Epithelial cell of esophagus (primary cell): ENCODE results near the gene NTM.
"Not testable (repeated sequence)": the region's sequence is repeated elsewhere in the genome, so short reads cannot be mapped to it uniquely, and the experiment has no call there.

Experiments
- DNase-seq: peaks from one replicate; pipeline ENCODE4 v3.0.0; 2010; ENCODE audit warnings: low read depth
- H3K4me3 ChIP-seq: 2 replicates; pipeline ENCODE4 v1.5.1; 2011; ENCODE audit warnings: mild to moderate bottlenecking, low read length, control low read depth
- CTCF ChIP-seq: IDR thresholded peaks from 2 replicates; pipeline ENCODE4 v1.5.1; 2011; ENCODE audit warnings: low read depth, mild to moderate bottlenecking, low read length, control low read depth, inconsistent platforms; ENCODE audit not compliant: insufficient read depth; ENCODE audit errors: missing control alignments

Gene NTM

DNA sequence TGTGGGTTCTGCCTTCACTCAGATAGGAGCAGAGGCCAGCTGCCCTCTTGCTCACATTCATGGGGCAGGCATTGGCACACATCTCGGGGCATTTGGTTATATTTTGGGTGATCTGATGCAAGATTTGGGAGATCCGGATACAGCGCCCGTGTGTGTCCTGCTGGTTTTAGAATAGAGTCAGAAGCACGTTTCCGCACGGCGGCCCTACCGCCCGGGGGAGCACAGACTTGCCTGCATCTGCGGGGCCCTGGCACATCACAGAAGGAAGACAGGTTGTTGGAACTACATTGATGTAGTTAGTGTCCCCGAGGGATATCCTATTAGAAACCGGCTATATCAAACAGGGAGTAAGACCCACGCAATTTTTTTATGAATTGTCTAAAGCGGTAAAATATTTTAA is 982.8 kb downstream of the NTM start:
- no peak overlapping the region for H3K4me3 ChIP-seq
- TF ChIP-seq CTCF, result no peak
- no peak for DNase-seq

- no peak for DNase-seq
- no peak for TF ChIP-seq CTCF
- H3K4me3 ChIP-seq, result no peak overlapping the region
Observed at GRCh38 chr11:132357811-132358572, 987.6 kb downstream of the NTM start.

GRCh38 chr11:132358573-132358953 is 988.1 kb downstream of the NTM start:
- DNase-seq, result no peak
- H3K4me3 ChIP-seq, result no peak overlapping the region
- TF ChIP-seq CTCF, result no peak

DNA sequence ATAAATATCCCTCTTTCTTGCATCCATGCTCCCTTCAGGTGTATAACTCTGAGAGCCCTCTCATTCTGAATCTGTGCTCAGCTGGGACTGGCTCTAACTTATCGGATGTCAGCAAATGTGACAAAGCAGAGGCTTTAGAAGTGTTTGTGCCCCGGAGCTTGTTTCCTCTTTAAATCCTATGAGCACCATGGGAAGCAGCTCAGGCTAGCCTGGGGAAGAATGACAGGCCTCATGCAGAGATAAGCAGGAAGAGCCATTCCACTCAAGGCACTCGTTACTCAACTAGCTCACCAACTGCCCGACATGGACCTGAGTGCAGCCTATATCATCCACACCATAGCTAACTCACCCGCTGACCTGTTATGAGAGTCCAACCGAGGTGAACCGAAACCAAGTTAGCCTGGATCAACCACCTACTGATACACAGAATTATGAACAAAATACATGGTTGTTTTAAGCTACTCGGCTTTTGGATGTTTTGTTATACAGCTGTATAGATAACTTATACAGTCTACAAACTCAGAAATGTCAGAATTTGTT is 990.7 kb downstream of the NTM start:
- no peak for DNase-seq
- no peak overlapping the region for H3K4me3 ChIP-seq
- no peak for TF ChIP-seq CTCF

- H3K4me3 ChIP-seq, result no peak overlapping the region
- no peak for TF ChIP-seq CTCF
- DNase-seq, result no peak
Observed at GRCh38 chr11:132365650-132366049, 995.2 kb downstream of the NTM start.

DNA sequence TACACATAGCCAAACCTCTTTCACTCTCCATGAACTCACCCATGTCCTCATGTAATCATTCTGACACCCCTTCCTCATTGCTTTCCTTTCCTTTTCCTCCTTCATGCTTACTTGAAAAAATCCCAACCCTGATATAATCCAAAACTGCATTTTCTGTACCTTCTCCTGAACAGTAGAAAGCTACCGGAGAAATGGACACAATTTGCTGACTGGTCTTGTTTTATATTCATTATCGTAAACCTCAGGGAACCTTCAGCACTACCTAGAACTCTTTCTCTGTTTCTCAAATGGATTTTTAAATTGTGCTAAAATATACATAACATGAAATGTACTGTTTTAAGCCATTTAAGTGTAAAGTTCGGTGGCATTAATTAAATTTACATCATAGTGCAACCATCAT is 996.9 kb downstream of the NTM start:
- H3K4me3 ChIP-seq, result no peak overlapping the region
- DNase-seq, result no peak
- TF ChIP-seq CTCF, result no peak

- not testable (repeated sequence) for DNase-seq, H3K4me3 ChIP-seq
Observed at GRCh38 chr11:132370114-132370513, 999.7 kb downstream of the NTM start.
